H1 (cell line): ENCODE measurements around the gene KRT32. TPM values are rescaled to one million over a fixed set of nuclear protein-coding genes. Genes with fewer than 3 reads are reported as not detected.

Source experiments
- CTCF ChIA-PET: fragments of 300-600 bp; sonication (Branson Sonifier 250); formaldehyde crosslinking; loops from one replicate; lab custom pipeline; 2021; ENCODE audit not compliant: partially characterized antibody; lab: Charles Lee
- POLR2A ChIA-PET: fragments of 300-600 bp; sonication (Branson Sonifier 250); formaldehyde crosslinking; loops from one replicate; lab custom pipeline; 2021; ENCODE audit warnings: inconsistent platforms; ENCODE audit not compliant: partially characterized antibody; lab: Charles Lee
- DNase-seq, 2 experiments: peaks; one replicate each; pipeline versions ENCODE4 v3.0.0 to v3.0.0-alpha.2; 2010 to 2022; ENCODE audit warnings: low spot score in 2 of 2, low read depth in 1 of 2, mixed read lengths in 1 of 2
- FAIRE-seq: peaks from 2 replicates; lab custom pipeline; 2011; peaks lifted over from hg19 to GRCh38; lab: Jason Lieb, UNC
- H2AFZ ChIP-seq: 2 replicates; pipeline ENCODE4 v1.8.1; 2012; ENCODE audit warnings: low read length, inconsistent platforms
- H2AK5ac ChIP-seq: 2 replicates; pipeline ENCODE4 v1.6.1; 2013; ENCODE audit warnings: low read depth, low read length
- H2BK120ac ChIP-seq: replicated peaks from 2 replicates; pipeline ENCODE3; 2013; ENCODE audit warnings: low read depth, low read length, inconsistent platforms
- H2BK12ac ChIP-seq: 2 replicates; pipeline ENCODE4 v1.6.1; 2013; ENCODE audit warnings: low read depth, low read length
- H2BK15ac ChIP-seq: 2 replicates; pipeline ENCODE4 v1.6.1; 2013; ENCODE audit warnings: low read length
- H2BK20ac ChIP-seq: 2 replicates; pipeline ENCODE4 v1.6.1; 2013; ENCODE audit warnings: low read length
- H2BK5ac ChIP-seq: 2 replicates; pipeline ENCODE4 v1.6.1; 2013; ENCODE audit warnings: low read depth, low read length
- H3K14ac ChIP-seq: 2 replicates; pipeline ENCODE4 v1.6.1; 2013; ENCODE audit warnings: inconsistent platforms; ENCODE audit not compliant: insufficient read length
- H3K18ac ChIP-seq: 2 replicates; pipeline ENCODE4 v1.6.1; 2013; ENCODE audit warnings: low read length; ENCODE audit errors: extremely low read depth
- H3K23ac ChIP-seq: 2 replicates; pipeline ENCODE4 v1.6.1; 2013; ENCODE audit warnings: inconsistent platforms; ENCODE audit not compliant: insufficient read length
- H3K23me2 ChIP-seq: 2 replicates; pipeline ENCODE4 v1.6.1; 2013; ENCODE audit warnings: low read depth, low read length
- H3K27ac ChIP-seq: 2 replicates; pipeline ENCODE4 v1.6.1; 2011; ENCODE audit warnings: low read depth, low read length, inconsistent platforms
- H3K27me3 ChIP-seq, 4 experiments: replicated peaks in 1 of 4; 1 replicate in 1 of 4; 2 replicates in 3 of 4; pipeline versions ENCODE4 v1.6.1 to v1.8.1; 2011 to 2013; ENCODE audit warnings: low read length in 3 of 4, mild to moderate bottlenecking in 3 of 4, inconsistent platforms in 2 of 4, mixed read lengths in 2 of 4, moderate library complexity in 1 of 4; ENCODE audit not compliant: control insufficient read depth in 3 of 4, insufficient read depth in 3 of 4; ENCODE audit errors: extremely low read depth in 1 of 4
- H3K36me3 ChIP-seq, 4 experiments: 2 replicates each; pipeline versions ENCODE4 v1.6.1 to v1.8.1; 2011 to 2013; ENCODE audit warnings: mild to moderate bottlenecking in 4 of 4, low read length in 3 of 4, moderate library complexity in 2 of 4, control low read depth in 1 of 4, inconsistent platforms in 1 of 4; ENCODE audit not compliant: insufficient read depth in 4 of 4, control insufficient read depth in 2 of 4
- H3K4ac ChIP-seq: replicated peaks from 2 replicates; pipeline ENCODE3; 2013; ENCODE audit warnings: low read length, low read depth, mixed read lengths, inconsistent platforms; ENCODE audit not compliant: insufficient read length
- H3K4me1 ChIP-seq, 4 experiments: replicated peaks in 1 of 4; 1 replicate in 1 of 4; 2 replicates in 3 of 4; pipeline versions ENCODE4 v1.6.1 to v1.8.1; 2011 to 2013; ENCODE audit warnings: low read length in 3 of 4, inconsistent platforms in 2 of 4, mixed read lengths in 1 of 4; ENCODE audit not compliant: insufficient read depth in 4 of 4, control insufficient read depth in 3 of 4
- H3K4me2 ChIP-seq, 2 experiments: 2 replicates each; pipeline versions ENCODE4 v1.6.1 to v1.8.1; 2011 to 2013; ENCODE audit warnings: low read depth in 2 of 2, low read length in 2 of 2, control low read depth in 1 of 2, inconsistent platforms in 1 of 2, mild to moderate bottlenecking in 1 of 2; ENCODE audit not compliant: insufficient read depth in 1 of 2
- H3K4me3 ChIP-seq, 4 experiments: fragments of 200-600, 300-600 bp in 1 of 4; sonication (generic), shearing (Covaris generic), sonication (Bioruptor Twin) in 1 of 4; 2 replicates each; pipeline versions ENCODE4 v1.5.1 to v1.8.1; 2011 to 2016; ENCODE audit warnings: low read length in 4 of 4, low read depth in 3 of 4, control low read depth in 2 of 4, inconsistent platforms in 2 of 4, mild to moderate bottlenecking in 2 of 4, mixed read lengths in 1 of 4, moderate library complexity in 1 of 4; ENCODE audit not compliant: insufficient read depth in 2 of 4; ENCODE audit errors: extremely low read depth in 1 of 4
- H3K56ac ChIP-seq: replicated peaks from 2 replicates; pipeline ENCODE3; 2013; ENCODE audit warnings: low read depth, mild to moderate bottlenecking, mixed read lengths, low read length, inconsistent platforms; ENCODE audit not compliant: insufficient read length
- H3K79me1 ChIP-seq: 2 replicates; pipeline ENCODE4 v1.6.1; 2013; ENCODE audit warnings: low read depth, low read length, control low read depth
- H3K79me2 ChIP-seq, 2 experiments: 2 replicates each; pipeline versions ENCODE4 v1.6.1 to v1.8.1; 2012 to 2013; ENCODE audit warnings: low read length in 2 of 2, mild to moderate bottlenecking in 2 of 2, inconsistent platforms in 1 of 2; ENCODE audit not compliant: insufficient read depth in 2 of 2, control insufficient read depth in 1 of 2
- H3K9ac ChIP-seq, 4 experiments: replicated peaks in 1 of 4; 1 replicate in 1 of 4; 2 replicates in 3 of 4; pipeline versions ENCODE4 v1.6.1 to v1.8.1; 2011 to 2013; ENCODE audit warnings: low read depth in 3 of 4, low read length in 3 of 4, control low read depth in 2 of 4, mild to moderate bottlenecking in 2 of 4, moderate library complexity in 2 of 4, inconsistent platforms in 1 of 4; ENCODE audit errors: extremely low read depth in 1 of 4
- H3K9me3 ChIP-seq, 2 experiments: 2 replicates each; pipeline versions ENCODE4 v1.6.1 to v1.8.1; 2012 to 2013; ENCODE audit warnings: mild to moderate bottlenecking in 2 of 2, moderate library complexity in 2 of 2, control low read depth in 1 of 2, inconsistent platforms in 1 of 2, low read depth in 1 of 2, low read length in 1 of 2, mixed read lengths in 1 of 2; ENCODE audit not compliant: insufficient read depth in 2 of 2
- H4K20me1 ChIP-seq, 2 experiments: replicated peaks in 1 of 2; 2 replicates each; pipeline versions ENCODE3 to v1.8.1; 2011 to 2013; ENCODE audit warnings: inconsistent platforms in 2 of 2, low read length in 2 of 2, mild to moderate bottlenecking in 1 of 2; ENCODE audit not compliant: insufficient read depth in 2 of 2, control insufficient read depth in 1 of 2
- H4K5ac ChIP-seq: 2 replicates; pipeline ENCODE4 v1.6.1; 2013; ENCODE audit warnings: low read length, low read depth, mixed read lengths, inconsistent platforms; ENCODE audit not compliant: insufficient read length
- H4K8ac ChIP-seq: 2 replicates; pipeline ENCODE4 v1.8.0; 2013; ENCODE audit warnings: mild to moderate bottlenecking, moderate library complexity, low read length, inconsistent platforms; ENCODE audit not compliant: insufficient read depth; ENCODE audit errors: extremely low read depth
- H4K91ac ChIP-seq: replicated peaks from 2 replicates; pipeline ENCODE3; 2013; ENCODE audit warnings: low read length, mixed read lengths, inconsistent platforms; ENCODE audit not compliant: insufficient read length
- GABPA ChIP-seq: IDR thresholded peaks from 2 replicates; pipeline ENCODE4 v1.6.1; 2011; ENCODE audit warnings: mild to moderate bottlenecking, low read length, moderate library complexity, borderline replicate concordance; ENCODE audit not compliant: insufficient read depth
- HDAC6 ChIP-seq: IDR thresholded peaks from one replicate; pipeline ENCODE4 v1.7.1; 2012; ENCODE audit warnings: low read depth, mild to moderate bottlenecking, inconsistent platforms, low read length, moderate library complexity
- RAD21 ChIP-seq, 2 experiments: IDR thresholded peaks in 1 of 2; conservative IDR thresholded peaks in 1 of 2; 2 replicates each; pipeline ENCODE4 v1.6.1; 2011; ENCODE audit warnings: low read depth in 2 of 2, low read length in 2 of 2, improper control_type of control experiment in 1 of 2, inconsistent platforms in 1 of 2, mild to moderate bottlenecking in 1 of 2, moderate library complexity in 1 of 2
- SIX5 ChIP-seq: IDR thresholded peaks from 2 replicates; pipeline ENCODE4 v1.6.1; 2011; ENCODE audit warnings: mild to moderate bottlenecking, low read depth, low read length
- TEAD4 ChIP-seq: IDR thresholded peaks from 2 replicates; pipeline ENCODE4 v1.6.1; 2012; ENCODE audit warnings: low read depth, low read length, inconsistent platforms, mixed read lengths
- WGBS, 2 experiments: shearing (Covaris generic) in 1 of 2; methylation state at CpG; one replicate each; pipeline versions ENCODE4 v1.1.6 to v1.1.7; 2013 to 2015; ENCODE audit warnings: low lambda C conversion rate in 2 of 2, mixed read lengths in 2 of 2, inconsistent platforms in 1 of 2, low coverage in 1 of 2, missing lambda C conversion rate in 1 of 2; ENCODE audit not compliant: insufficient replicate concordance in 2 of 2, insufficient coverage in 1 of 2, insufficient read length in 1 of 2; ENCODE audit errors: extremely low coverage in 1 of 2, missing lambda C conversion rate in 1 of 2; 5-methylcytosine and 5-hydroxymethylcytosine counted together
- polyA plus RNA-seq, 7 experiments: library from polyadenylated mRNA; depleted of rRNA in 3 of 7; stranded (reverse) in 5 of 7; unstranded in 2 of 7; fragments of >200 nt in 5 of 7; fragments of 200-250 nt in 2 of 7; gene quantifications; 1 replicate in 5 of 7; 2 replicates in 1 of 7; 4 replicates in 1 of 7; pipeline versions ENCODE4 v1.2.1 to v1.2.3, GENCODE V29; 2011 to 2013; ENCODE audit warnings: missing spikeins in 2 of 7, mixed read lengths in 2 of 7
- total RNA-seq: library from RNA; stranded (reverse); fragmentation: NEBNext Ultra II Directional; extraction: Animal tissue kit (Norgen Biotek cat#: 25700); gene quantifications from 2 replicates; pipeline ENCODE4 v1.2.1, GENCODE V29; 2021
- TF ChIP-seq, protein P1 (sequence below): IDR thresholded peaks from 2 replicates; pipeline ENCODE4 v1.6.1; 2012; ENCODE audit warnings: inconsistent platforms

The KRT32 gene
- total and polyA plus RNA-seq, 2 of the 8 experiments (the other 6 are each of a cell fraction or from before 2014, with no cell fraction given) = not detected

- Histone ChIP-seq H4K8ac (no peak overlapping the region), H3K79me2 (no peaks in the 10 kb centered on the region), H3K14ac (no peak overlapping the region), H3K4me1 (peaks cover 0 to 7% (median 1%) of the 10 kb centered on the region in 4 experiments; a peak in 5 of 7 replicates), H4K5ac (no peak overlapping the region), H3K4me3 (no peak overlapping the region), H2BK15ac (no peak overlapping the region), H3K9me3 (no peaks in the 10 kb centered on the region), H3K23ac (no peak overlapping the region), H2BK20ac (no peak overlapping the region), H3K23me2 (no peaks in the 10 kb centered on the region), H4K91ac (no peak overlapping the region), H2BK5ac (0 out of 2 replicates have a peak overlapping the region, but pooled peaks have one; percentile 13), H2AFZ (0 out of 2 replicates have a peak overlapping the region, but pooled peaks have one; percentile 11), H3K79me1 (no peaks in the 10 kb centered on the region), H4K20me1 (no peaks in the 10 kb centered on the region), H2AK5ac (no peak overlapping the region), H3K27me3 (no peaks in the 10 kb centered on the region; a peak in 2 of 7 replicates), H3K27ac (no peak overlapping the region), H3K4ac (no peak overlapping the region), H3K4me2 (peak overlapping the region; percentile 3 to 33; a peak in 1 of 4 replicates), H3K18ac (0 out of 2 replicates have a peak overlapping the region, but pooled peaks have one; percentile 9), H2BK12ac (peak overlapping the region; percentile 46; the same call in 1 of the 2 replicates), H3K56ac (no peak overlapping the region), H2BK120ac (no peak overlapping the region), H3K9ac (no peak overlapping the region), H3K36me3 (no peaks in the 10 kb centered on the region)
- 52% methylated on average over 5 of the region's 5 CpGs; no CpG with 5 or more reads in 1 of the 2 experiments for WGBS, 2 experiments
- CTCF ChIA-PET = interaction anchor here (0.8 to 2.0 kb wide), 4 partner anchors 136 to 555 kb away, joined by 3 to 6 read pairs (median 4); no protein-coding TSS in a partner anchor
- peak; percentile 76 for FAIRE-seq
- POLR2A ChIA-PET = interaction anchor here (0.6 to 1.0 kb wide), 2 partner anchors 279 to 1944 kb away, joined by 3 read pairs; no protein-coding TSS in a partner anchor
- TF ChIP-seq, protein P1, sequence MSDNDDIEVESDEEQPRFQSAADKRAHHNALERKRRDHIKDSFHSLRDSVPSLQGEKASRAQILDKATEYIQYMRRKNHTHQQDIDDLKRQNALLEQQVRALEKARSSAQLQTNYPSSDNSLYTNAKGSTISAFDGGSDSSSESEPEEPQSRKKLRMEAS = peak; percentile 56; the same call in 1 of the 2 replicates
- TF ChIP-seq RAD21 (IDR thresholded peaks at IDR 0.05 in 1 of 2, conservative IDR thresholded peaks at IDR 0.05 in 1 of 2; ENCODE audit: low read depth in 2 of 2, low read length in 2 of 2) = no peak
- peak; percentile 78; the same call in 1 of the 2 replicates for TF ChIP-seq TEAD4
- no peak for TF ChIP-seq GABPA
- TF ChIP-seq SIX5 = no peak
- no peak for TF ChIP-seq HDAC6
- no peak for DNase-seq
These were observed 53.7 kb downstream of the KRT32 start for GRCh38 chr17:41413353-41413957.
